Right lobe of liver (tissue), 6 donors: Measurements from ENCODE around the gene QSOX1. TPM values are rescaled to one million over a fixed set of nuclear protein-coding genes. Genes with fewer than 3 reads are reported as not detected.

Experiments
- ATAC-seq, 4 donors: fragments of 200-7000 bp; cut with Tn5 transposase; one replicate each; pipeline ENCODE4 v1.9.1; 2020; ENCODE audit warnings: mild to moderate bottlenecking in 4 of 4, moderate library complexity in 4 of 4
- DNase-seq, 3 donors: peaks; one replicate each; pipeline ENCODE4 v3.0.0-alpha.2; 2020
- H3K27ac ChIP-seq, 3 donors: fragments of 200-600 bp; one replicate each; pipeline ENCODE4 v1.8.0; 2022
- H3K27me3 ChIP-seq, 2 donors: fragments of 200-600 bp; one replicate each; pipeline ENCODE4 v1.8.0; 2022
- H3K36me3 ChIP-seq, 4 donors: fragments of 200-600 bp; sonication (generic) in 1 of 4; one replicate each; pipeline versions ENCODE4 v1.5.1 to v1.8.0; 2017 to 2022; ENCODE audit warnings: control low read depth in 1 of 4
- H3K4me1 ChIP-seq, 4 donors: fragments of 200-600 bp; sonication (generic) in 1 of 4; one replicate each; pipeline versions ENCODE4 v1.5.1 to v1.8.0; 2017 to 2022; ENCODE audit warnings: control low read depth in 1 of 4
- H3K4me3 ChIP-seq, 3 donors: fragments of 200-600 bp; one replicate each; pipeline ENCODE4 v1.8.0; 2022
- H3K9me3 ChIP-seq, 4 donors: fragments of 200-600 bp; sonication (generic) in 1 of 4; one replicate each; pipeline versions ENCODE4 v1.5.1 to v1.8.0; 2017 to 2022; ENCODE audit warnings: control low read depth in 1 of 4
- POLR2A ChIP-seq: fragments of 450-650 bp; IDR thresholded peaks from one replicate; pipeline ENCODE4 v1.6.1; 2017; ENCODE audit warnings: antibody characterized with exemption, mild to moderate bottlenecking
- WGBS: methylation state at CpG from one replicate; pipeline ENCODE4 v1.1.6; 2018; ENCODE audit warnings: low coverage, low lambda C conversion rate; ENCODE audit not compliant: insufficient coverage; ENCODE audit errors: missing lambda C conversion rate; 5-methylcytosine and 5-hydroxymethylcytosine counted together
- intact Hi-C, 2 donors: fragments of 100-400 bp; cut with DNase I; formaldehyde crosslinking; loops; one replicate each; pipeline versions ENCODE4 v1.11.2 to v1.14.1; 2022
- total RNA-seq, 6 experiments: library from RNA; depleted of rRNA in 2 of 6; stranded (reverse); fragments of >200 nt in 2 of 6; fragmentation: NEBNext Ultra II Directional in 3 of 6; extraction: Animal tissue kit (Norgen Biotek cat#: 25700) in 3 of 6; gene quantifications; one replicate each; pipeline versions ENCODE4 v1.1.0 to v1.2.4, GENCODE V29; 2016 to 2023
- TF ChIP-seq, protein P1 (sequence below), 4 donors: fragments of 200-600 bp in 3 of 4; fragments of 450-650 bp in 1 of 4; IDR thresholded peaks; one replicate each; pipeline versions ENCODE4 v1.5.1 to v1.8.0; 2016 to 2022; ENCODE audit warnings: antibody characterized with exemption in 4 of 4, mild to moderate bottlenecking in 2 of 4
- donor health status: DM: no; HTN: yes; CAD: no.
- donor health status: DM: no; HTN: no; CAD: no.
- donor health status: DM: no; HTN: no; CAD: no.
- donor health status: DM: no; HTN: yes; CAD: no.
- donor health status: DM: no; HTN: yes; CAD: no.

QSOX1 gene
- total RNA-seq, 6 experiments from 2014 or later = 25.0 to 68.4 (median 38.6) TPM

DNA sequence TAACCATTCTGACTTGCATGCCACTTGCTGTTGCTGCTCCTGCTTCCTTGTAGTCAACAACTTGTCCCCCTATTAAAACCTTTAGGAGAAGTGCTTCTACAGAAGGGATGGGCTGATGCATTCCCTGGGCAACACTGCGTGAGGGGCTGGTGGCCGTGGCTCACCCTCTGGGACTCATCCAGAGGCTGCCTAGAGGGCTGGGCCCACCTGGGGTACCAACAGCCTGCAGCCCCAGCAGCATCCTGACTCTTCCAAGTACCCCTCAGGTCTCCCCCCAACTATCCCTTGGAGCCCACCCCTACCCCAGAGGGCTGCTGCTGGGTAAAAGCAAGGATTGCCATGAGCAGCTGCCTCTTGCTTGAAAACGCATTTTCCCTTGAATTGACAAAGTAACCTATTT lies 40.7 kb downstream of the QSOX1 start:
- ATAC-seq = no peak
- 82% methylated on average over 1 of the region's 3 CpGs for WGBS
- intact Hi-C loops = no loop called here
- no peak for DNase-seq
- TF ChIP-seq POLR2A = no peak
- TF ChIP-seq, protein P1, sequence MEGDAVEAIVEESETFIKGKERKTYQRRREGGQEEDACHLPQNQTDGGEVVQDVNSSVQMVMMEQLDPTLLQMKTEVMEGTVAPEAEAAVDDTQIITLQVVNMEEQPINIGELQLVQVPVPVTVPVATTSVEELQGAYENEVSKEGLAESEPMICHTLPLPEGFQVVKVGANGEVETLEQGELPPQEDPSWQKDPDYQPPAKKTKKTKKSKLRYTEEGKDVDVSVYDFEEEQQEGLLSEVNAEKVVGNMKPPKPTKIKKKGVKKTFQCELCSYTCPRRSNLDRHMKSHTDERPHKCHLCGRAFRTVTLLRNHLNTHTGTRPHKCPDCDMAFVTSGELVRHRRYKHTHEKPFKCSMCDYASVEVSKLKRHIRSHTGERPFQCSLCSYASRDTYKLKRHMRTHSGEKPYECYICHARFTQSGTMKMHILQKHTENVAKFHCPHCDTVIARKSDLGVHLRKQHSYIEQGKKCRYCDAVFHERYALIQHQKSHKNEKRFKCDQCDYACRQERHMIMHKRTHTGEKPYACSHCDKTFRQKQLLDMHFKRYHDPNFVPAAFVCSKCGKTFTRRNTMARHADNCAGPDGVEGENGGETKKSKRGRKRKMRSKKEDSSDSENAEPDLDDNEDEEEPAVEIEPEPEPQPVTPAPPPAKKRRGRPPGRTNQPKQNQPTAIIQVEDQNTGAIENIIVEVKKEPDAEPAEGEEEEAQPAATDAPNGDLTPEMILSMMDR (IDR thresholded peaks at IDR 0.05) = no peak
- H3K4me1 ChIP-seq = no peaks in the 10 kb centered on the region
- no peak overlapping the region for H3K4me3 ChIP-seq
- H3K9me3 ChIP-seq = no peaks in the 10 kb centered on the region
- no peaks in the 10 kb centered on the region for H3K27me3 ChIP-seq
- no peak overlapping the region for H3K27ac ChIP-seq
- no peaks in the 10 kb centered on the region for H3K36me3 ChIP-seq

DNA sequence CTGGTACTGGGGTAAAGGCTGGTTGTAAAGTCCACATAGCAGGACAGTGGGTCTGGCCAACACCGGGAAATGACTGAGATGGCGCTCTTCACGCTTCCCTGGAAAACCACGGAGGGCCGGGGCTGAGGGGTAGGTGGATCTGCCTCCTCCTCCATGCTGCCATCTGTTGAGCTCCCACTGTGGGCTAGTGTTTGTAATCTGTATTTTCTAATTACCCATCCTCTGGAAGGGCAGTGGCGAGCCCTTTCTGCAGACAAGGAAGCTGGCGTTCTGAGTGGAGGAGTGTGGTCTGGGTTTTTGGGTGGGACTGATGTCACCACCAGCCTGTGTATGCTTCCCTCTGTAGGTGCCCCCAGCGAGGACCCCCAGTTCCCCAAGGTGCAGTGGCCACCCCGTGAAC lies 41.2 kb downstream of the QSOX1 start:
- no peaks in the 10 kb centered on the region for H3K9me3 ChIP-seq
- no peaks in the 10 kb centered on the region for H3K4me1 ChIP-seq
- no peak overlapping the region for H3K27ac ChIP-seq
- TF ChIP-seq, protein P1 (IDR thresholded peaks at IDR 0.05) = no peak
- TF ChIP-seq POLR2A = no peak
- intact Hi-C loops = no loop called here
- WGBS = 89% methylated on average over 7 of the region's 9 CpGs
- ATAC-seq = no peak
- no peak overlapping the region for H3K4me3 ChIP-seq
- no peaks in the 10 kb centered on the region for H3K27me3 ChIP-seq
- no peaks in the 10 kb centered on the region for H3K36me3 ChIP-seq
- no peak for DNase-seq

DNA sequence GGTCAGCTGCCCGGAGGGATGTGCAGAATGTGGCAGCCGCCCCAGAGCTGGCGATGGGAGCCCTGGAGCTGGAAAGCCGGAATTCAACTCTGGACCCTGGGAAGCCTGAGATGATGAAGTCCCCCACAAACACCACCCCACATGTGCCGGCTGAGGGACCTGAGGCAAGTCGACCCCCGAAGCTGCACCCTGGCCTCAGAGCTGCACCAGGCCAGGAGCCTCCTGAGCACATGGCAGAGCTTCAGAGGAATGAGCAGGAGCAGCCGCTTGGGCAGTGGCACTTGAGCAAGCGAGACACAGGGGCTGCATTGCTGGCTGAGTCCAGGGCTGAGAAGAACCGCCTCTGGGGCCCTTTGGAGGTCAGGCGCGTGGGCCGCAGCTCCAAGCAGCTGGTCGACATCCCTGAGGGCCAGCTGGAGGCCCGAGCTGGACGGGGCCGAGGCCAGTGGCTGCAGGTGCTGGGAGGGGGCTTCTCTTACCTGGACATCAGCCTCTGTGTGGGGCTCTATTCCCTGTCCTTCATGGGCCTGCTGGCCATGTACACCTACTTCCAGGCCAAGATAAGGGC lies 41.9 kb downstream of the QSOX1 start:
- intact Hi-C loops = no loop called here
- no peak overlapping the region for H3K4me3 ChIP-seq
- H3K4me1 ChIP-seq = no peaks in the 10 kb centered on the region
- H3K27me3 ChIP-seq = no peaks in the 10 kb centered on the region
- DNase-seq = no peak
- TF ChIP-seq, protein P1 (IDR thresholded peaks at IDR 0.05) = no peak
- TF ChIP-seq POLR2A = no peak
- no peaks in the 10 kb centered on the region for H3K36me3 ChIP-seq
- H3K9me3 ChIP-seq = no peaks in the 10 kb centered on the region
- WGBS = no CpG with 5 or more reads among the region's 17 CpGs
- H3K27ac ChIP-seq = no peak overlapping the region
- no peak for ATAC-seq

DNA sequence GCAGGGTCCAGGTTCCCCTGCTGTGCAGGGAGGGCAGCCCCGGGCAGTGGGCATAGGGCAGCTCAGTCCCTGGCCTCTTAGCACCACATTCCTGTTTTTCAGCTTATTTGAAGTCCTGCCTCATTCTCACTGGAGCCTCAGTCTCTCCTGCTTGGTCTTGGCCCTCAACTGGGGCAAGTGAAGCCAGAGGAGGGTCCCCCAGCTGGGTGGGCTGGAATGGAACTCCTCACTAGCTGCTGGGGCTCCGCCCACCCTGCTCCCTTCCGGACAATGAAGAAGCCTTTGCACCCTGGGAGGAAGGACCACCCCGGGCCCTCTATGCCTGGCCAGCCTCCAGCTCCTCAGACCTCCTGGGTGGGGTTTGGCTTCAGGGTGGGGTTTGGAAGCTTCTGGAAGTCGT lies 42.6 kb downstream of the QSOX1 start:
- no peaks in the 10 kb centered on the region for H3K4me1 ChIP-seq
- no peak overlapping the region for H3K27ac ChIP-seq
- no peak for DNase-seq
- intact Hi-C loops = no loop called here
- H3K27me3 ChIP-seq = no peaks in the 10 kb centered on the region
- H3K9me3 ChIP-seq = no peaks in the 10 kb centered on the region
- TF ChIP-seq POLR2A = no peak
- TF ChIP-seq, protein P1 (IDR thresholded peaks at IDR 0.05) = no peak
- 83% methylated on average over 1 of the region's 5 CpGs for WGBS
- ATAC-seq = no peak
- no peak overlapping the region for H3K4me3 ChIP-seq
- no peaks in the 10 kb centered on the region for H3K36me3 ChIP-seq

DNA sequence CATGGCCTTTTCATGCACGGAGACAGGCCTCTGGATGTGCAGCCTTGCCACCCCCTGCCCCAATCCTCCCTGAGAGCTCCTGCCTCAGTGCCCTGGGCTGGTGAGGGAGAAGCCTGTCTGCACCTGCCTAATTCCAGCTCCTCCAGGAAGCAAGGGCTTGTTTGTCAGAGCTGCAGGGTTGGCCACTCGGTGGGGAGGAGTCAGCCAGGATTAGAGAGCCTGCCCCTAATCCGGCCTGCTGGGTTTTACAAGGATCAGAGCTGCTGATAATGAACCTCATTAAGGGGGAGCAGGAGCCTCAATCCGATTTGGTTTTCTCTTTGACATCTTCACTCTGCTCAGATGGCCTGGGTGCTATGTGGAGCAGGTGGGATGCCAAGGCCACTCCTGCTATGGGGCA lies 43.5 kb downstream of the QSOX1 start:
- intact Hi-C loops = no loop called here
- Histone ChIP-seq H3K4me1 (no peaks in the 10 kb centered on the region), H3K9me3 (no peaks in the 10 kb centered on the region), H3K27ac (no peak overlapping the region), H3K27me3 (no peaks in the 10 kb centered on the region), H3K4me3 (no peak overlapping the region), H3K36me3 (no peaks in the 10 kb centered on the region)
- ATAC-seq (no peak), DNase-seq (no peak)
- 20% methylated on average over 1 of the region's 4 CpGs for WGBS
- TF ChIP-seq, protein P1 (IDR thresholded peaks at IDR 0.05) = no peak
- TF ChIP-seq POLR2A = no peak
